ENCODE measurements around the gene COA4. TPM values are rescaled to one million over a fixed set of nuclear protein-coding genes. Genes with fewer than 3 reads are reported as not detected.

Gene COA4
- total RNA-seq, 1 experiment from 2014 or later: 103 TPM

DNA sequence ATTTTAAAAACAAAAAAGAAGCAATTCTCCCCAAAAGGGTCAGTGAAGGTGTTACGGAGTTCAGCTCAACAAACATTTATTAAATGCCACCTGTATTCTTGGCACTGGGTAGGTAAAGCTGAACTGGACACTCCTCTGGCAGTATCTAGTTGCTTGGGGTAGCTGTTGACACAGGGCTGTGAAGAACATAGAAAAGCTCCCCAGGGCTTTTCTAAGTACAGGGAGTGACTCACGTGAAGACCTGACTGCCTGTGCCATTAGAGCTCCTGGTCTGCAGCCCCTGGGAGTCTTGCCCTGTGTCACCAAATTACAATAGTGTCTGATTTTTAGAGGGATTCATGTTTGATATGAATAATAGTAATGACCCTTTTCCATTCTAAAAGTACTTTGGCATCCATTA lies 43.6 kb downstream of the COA4 start:
- POLR2A ChIA-PET: interaction anchor here (0.6 to 0.9 kb wide), 4 partner anchors 44 to 1904 kb away, joined by 3 to 5 read pairs (median 4); partner anchors contain the start of genes MRPL48 and RNF121
- Mint-ChIP-seq H3K36me3 (ENCODE audit: insufficient read depth, unreplicated experiment) (peaks cover 18% of the 10 kb centered on the region), H3K4me3 (ENCODE audit: unreplicated experiment) (no peak overlapping the region), H3K27ac (ENCODE audit: low read depth, unreplicated experiment) (no peak overlapping the region), H3K4me1 (ENCODE audit: insufficient read depth, unreplicated experiment) (no peaks in the 10 kb centered on the region), H3K9me3 (ENCODE audit: unreplicated experiment) (no peaks in the 10 kb centered on the region), H3K27me3 (ENCODE audit: insufficient read depth, unreplicated experiment) (no peaks in the 10 kb centered on the region)
- intact Hi-C loops (cut with micrococcal nuclease): no loop called here
- DNase-seq (ENCODE audit: unreplicated experiment): peak; percentile 6
- CTCF ChIA-PET: interaction anchor here (0.6 kb wide), 1 partner anchor 17 kb away, joined by 3 read pairs; no protein-coding TSS in a partner anchor
- no TSS peak for BruUV-seq (replicated peaks)
- TF ChIP-seq, protein P1, sequence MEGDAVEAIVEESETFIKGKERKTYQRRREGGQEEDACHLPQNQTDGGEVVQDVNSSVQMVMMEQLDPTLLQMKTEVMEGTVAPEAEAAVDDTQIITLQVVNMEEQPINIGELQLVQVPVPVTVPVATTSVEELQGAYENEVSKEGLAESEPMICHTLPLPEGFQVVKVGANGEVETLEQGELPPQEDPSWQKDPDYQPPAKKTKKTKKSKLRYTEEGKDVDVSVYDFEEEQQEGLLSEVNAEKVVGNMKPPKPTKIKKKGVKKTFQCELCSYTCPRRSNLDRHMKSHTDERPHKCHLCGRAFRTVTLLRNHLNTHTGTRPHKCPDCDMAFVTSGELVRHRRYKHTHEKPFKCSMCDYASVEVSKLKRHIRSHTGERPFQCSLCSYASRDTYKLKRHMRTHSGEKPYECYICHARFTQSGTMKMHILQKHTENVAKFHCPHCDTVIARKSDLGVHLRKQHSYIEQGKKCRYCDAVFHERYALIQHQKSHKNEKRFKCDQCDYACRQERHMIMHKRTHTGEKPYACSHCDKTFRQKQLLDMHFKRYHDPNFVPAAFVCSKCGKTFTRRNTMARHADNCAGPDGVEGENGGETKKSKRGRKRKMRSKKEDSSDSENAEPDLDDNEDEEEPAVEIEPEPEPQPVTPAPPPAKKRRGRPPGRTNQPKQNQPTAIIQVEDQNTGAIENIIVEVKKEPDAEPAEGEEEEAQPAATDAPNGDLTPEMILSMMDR (IDR thresholded peaks at IDR 0.05; ENCODE audit: unreplicated experiment): no peak

DNA sequence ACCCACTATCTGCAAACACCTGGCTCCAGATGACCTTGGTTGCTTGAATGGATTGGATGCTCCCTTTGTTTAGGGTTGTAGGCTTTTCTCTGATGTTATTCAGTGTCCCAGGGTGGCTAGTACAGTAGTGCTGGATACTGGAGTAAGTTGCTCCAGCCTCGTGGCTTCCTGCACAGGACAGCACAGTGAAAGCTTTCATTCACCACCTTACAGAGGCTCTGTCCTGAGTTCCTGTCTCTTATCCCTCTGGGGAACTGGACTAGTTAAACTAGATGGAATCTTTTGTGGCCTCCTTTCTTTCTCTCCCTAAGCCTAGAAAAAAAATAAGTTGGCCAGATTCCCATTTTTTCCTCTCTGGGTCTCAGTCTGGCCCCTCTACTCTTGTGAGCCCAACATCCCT lies 46.4 kb downstream of the COA4 start:
- Mint-ChIP-seq H3K27ac (ENCODE audit: low read depth, unreplicated experiment) (peak overlapping the region; percentile 46), H3K4me1 (ENCODE audit: insufficient read depth, unreplicated experiment) (no peaks in the 10 kb centered on the region), H3K4me3 (ENCODE audit: unreplicated experiment) (no peak overlapping the region), H3K9me3 (ENCODE audit: unreplicated experiment) (no peaks in the 10 kb centered on the region), H3K36me3 (ENCODE audit: insufficient read depth, unreplicated experiment) (peaks cover 18% of the 10 kb centered on the region), H3K27me3 (ENCODE audit: insufficient read depth, unreplicated experiment) (no peaks in the 10 kb centered on the region)
- TF ChIP-seq, protein P1 (IDR thresholded peaks at IDR 0.05; ENCODE audit: unreplicated experiment): no peak
- no TSS peak for BruUV-seq (replicated peaks)
- no peak for DNase-seq (ENCODE audit: unreplicated experiment)
- ChIA-PET POLR2A (no interaction called here), CTCF (no interaction called here)
- intact Hi-C loops (cut with micrococcal nuclease): no loop called here

Other genes with a start within 250 kb of the COA4 start
- gene PLEKHB1, start 230.3 kb downstream of the COA4 start, total RNA-seq (2022): not detected in 2 replicates
- 170 and 172 TPM in 2 replicates for gene RAB6A, start 115.8 kb downstream of the COA4 start, total RNA-seq (2022)
- gene MRPL48, start 89.0 kb downstream of the COA4 start, total RNA-seq (2022): 36.8 and 41.6 TPM in 2 replicates
- 21.6 and 26.4 TPM in 2 replicates for gene PAAF1, start 153 bp upstream of the COA4 start, total RNA-seq (2022)
- gene DNAJB13, start 74.2 kb upstream of the COA4 start, total RNA-seq (2022): 0.29 and 0.30 TPM in 2 replicates
- gene UCP2, start 106.0 kb upstream of the COA4 start, total RNA-seq (2022): not detected in 2 replicates
- gene UCP3, start 132.2 kb upstream of the COA4 start, total RNA-seq (2022): 1.5 and 2.5 TPM in 2 replicates

Measured in MCF 10A (cell line).